ENCODE measurements around the gene ACIN1. TPM values are rescaled to one million over a fixed set of nuclear protein-coding genes. Genes with fewer than 3 reads are reported as not detected.

Gene ACIN1
- total and polyA plus RNA-seq, 10 donors, result 59.2 to 228 (median 186) TPM

- TF ChIP-seq POLR2A (IDR thresholded peaks at IDR 0.05) (no peak), CTCF (IDR thresholded peaks at IDR 0.05 in 8 of 11, conservative IDR thresholded peaks at IDR 0.05 in 3 of 11) (no peak), POLR2AphosphoS5 (IDR thresholded peaks at IDR 0.05) (no peak)
- peak; percentile 23 for DNase-seq
- no peaks in the 10 kb centered on the region for H3K9me3 ChIP-seq
- peak within 1 kb of the TSS in 2 of 8 donors; percentile 30 to 48 for H3K27ac ChIP-seq
- peaks cover 0 to 7% (median 0%) of the 10 kb centered on the region in 6 donors for H3K36me3 ChIP-seq
- 79 to 89% (median 87%) methylated on average over 11 of the region's 11 CpGs for WGBS, 5 donors
- peaks cover 0 to 20% (median 8%) of the 10 kb centered on the region in 6 donors for H3K4me1 ChIP-seq
- H3K27me3 ChIP-seq (replicated peaks in 1 of 7), result no peaks in the 10 kb centered on the region
- no peak within 1 kb of the TSS for H3K4me3 ChIP-seq
- intact Hi-C loops (cut with DNase I; ENCODE audit: low total_unique reads), result no loop called here
Measured at GRCh38 chr14:23104591-23105347, 9.8 kb upstream of the ACIN1 start, which contains the start of gene CIROP. Gene CIROP, minus strand, starts transcription at chr14:23104989. Its CDS starts 69 bp downstream, at chr14:23104920.

- Histone ChIP-seq H3K27me3 (replicated peaks in 1 of 7) (no peaks in the 10 kb centered on the region), H3K4me1 (peaks cover 0 to 24% (median 8%) of the 10 kb centered on the region in 6 donors), H3K9me3 (no peaks in the 10 kb centered on the region), H3K4me3 (no peak overlapping the region), H3K36me3 (peaks cover 0 to 14% (median 2%) of the 10 kb centered on the region in 6 donors), H3K27ac (no peak overlapping the region)
- no peak for TF ChIP-seq CTCF (IDR thresholded peaks at IDR 0.05 in 8 of 11, conservative IDR thresholded peaks at IDR 0.05 in 3 of 11)
- intact Hi-C loops (cut with DNase I; ENCODE audit: low total_unique reads), result no loop called here
- 86 to 96% (median 94%) methylated on average over 6 of the region's 6 CpGs for WGBS, 5 donors
- DNase-seq, result no peak
Measured at GRCh38 chr14:23104070-23104590, 9.2 kb upstream of the ACIN1 start.

GRCh38 chr14:23103581-23103980 is 8.6 kb upstream of the ACIN1 start:
- no peak for TF ChIP-seq POLR2A (IDR thresholded peaks at IDR 0.05)
- TF ChIP-seq CTCF (IDR thresholded peaks at IDR 0.05 in 8 of 11, conservative IDR thresholded peaks at IDR 0.05 in 3 of 11), result no peak
- no peak for TF ChIP-seq POLR2AphosphoS5 (IDR thresholded peaks at IDR 0.05)
- no peaks in the 10 kb centered on the region for H3K9me3 ChIP-seq
- H3K36me3 ChIP-seq, result peaks cover 0 to 19% (median 7%) of the 10 kb centered on the region in 6 donors
- H3K27me3 ChIP-seq (replicated peaks in 1 of 7), result no peaks in the 10 kb centered on the region
- peak; percentile 22 for DNase-seq
- intact Hi-C loops (cut with DNase I; ENCODE audit: low total_unique reads), result no loop called here
- H3K27ac ChIP-seq, result no peak overlapping the region
- 84 to 91% (median 88%) methylated on average over 4 of the region's 4 CpGs for WGBS, 5 donors
- H3K4me3 ChIP-seq, result no peak overlapping the region
- peaks cover 0 to 29% (median 8%) of the 10 kb centered on the region in 6 donors for H3K4me1 ChIP-seq

GRCh38 chr14:23102801-23103200 is 7.9 kb upstream of the ACIN1 start:
- Histone ChIP-seq H3K27ac (no peak overlapping the region), H3K9me3 (no peaks in the 10 kb centered on the region), H3K36me3 (peaks cover 0 to 27% (median 15%) of the 10 kb centered on the region in 6 donors), H3K4me3 (no peak overlapping the region), H3K4me1 (peaks cover 0 to 36% (median 12%) of the 10 kb centered on the region in 6 donors), H3K27me3 (replicated peaks in 1 of 7) (no peaks in the 10 kb centered on the region)
- intact Hi-C loops (cut with DNase I; ENCODE audit: low total_unique reads), result no loop called here
- peak; percentile 45 for DNase-seq
- 77 to 100% (median 91%) methylated on average over 2 of the region's 2 CpGs for WGBS, 5 donors
- no peak for TF ChIP-seq CTCF (IDR thresholded peaks at IDR 0.05 in 8 of 11, conservative IDR thresholded peaks at IDR 0.05 in 3 of 11)
- no peak for TF ChIP-seq POLR2A (IDR thresholded peaks at IDR 0.05)
- TF ChIP-seq POLR2AphosphoS5 (IDR thresholded peaks at IDR 0.05), result no peak

All from spleen (tissue), 11 donors.